HG03432 (cell line): Measurements from ENCODE around the gene EML1.

Experiments used
- ATAC-seq: cut with Tn5 transposase; IDR thresholded peaks from one replicate; pipeline ENCODE4 v1.9.1; 2021; ENCODE audit warnings: mild to moderate bottlenecking, moderate library complexity; ENCODE audit not compliant: unreplicated experiment

EML1 gene

DNA sequence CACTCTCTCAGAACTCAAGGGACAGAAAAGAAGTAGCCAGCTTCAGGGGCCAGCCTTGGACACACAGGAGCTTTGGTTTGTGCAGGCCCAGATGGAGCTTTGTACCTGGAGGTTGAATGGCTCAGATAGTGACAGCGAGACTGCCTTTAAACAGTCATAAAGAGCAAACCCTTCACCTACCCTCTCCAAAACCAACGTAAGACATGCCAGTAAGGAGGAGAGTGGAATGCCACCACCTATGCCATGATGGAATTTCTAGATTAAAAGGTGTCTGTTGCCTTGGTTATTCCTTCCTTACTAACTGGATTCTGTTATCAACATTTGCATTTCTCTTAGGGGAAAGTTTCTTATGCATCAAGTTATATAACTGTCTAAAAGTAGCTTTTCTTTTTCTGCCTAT lies 98.1 kb downstream of the EML1 start:
- no peak for ATAC-seq

- no peak for ATAC-seq
Measured at GRCh38 chr14:99891900-99892299, 98.7 kb downstream of the EML1 start.

DNA sequence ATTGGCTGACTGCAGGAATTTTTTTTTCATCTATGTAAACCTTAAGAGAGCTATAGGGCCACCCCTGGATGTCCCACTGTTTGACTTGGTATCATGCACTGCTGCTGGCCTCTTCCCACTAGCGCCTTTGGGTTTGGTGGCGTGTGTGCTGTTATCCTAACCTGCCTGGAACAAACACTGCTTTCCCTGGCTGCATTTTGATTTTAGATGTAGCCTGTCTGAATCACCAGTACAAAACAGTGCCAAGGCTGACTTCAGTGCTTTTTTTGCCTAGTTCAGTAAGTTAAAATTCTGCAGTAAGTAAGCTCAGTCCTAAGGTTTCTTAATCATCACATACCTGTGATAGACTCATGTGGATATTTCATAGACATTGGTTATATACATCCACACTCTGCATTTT lies 99.2 kb downstream of the EML1 start:
- ATAC-seq = no peak

DNA sequence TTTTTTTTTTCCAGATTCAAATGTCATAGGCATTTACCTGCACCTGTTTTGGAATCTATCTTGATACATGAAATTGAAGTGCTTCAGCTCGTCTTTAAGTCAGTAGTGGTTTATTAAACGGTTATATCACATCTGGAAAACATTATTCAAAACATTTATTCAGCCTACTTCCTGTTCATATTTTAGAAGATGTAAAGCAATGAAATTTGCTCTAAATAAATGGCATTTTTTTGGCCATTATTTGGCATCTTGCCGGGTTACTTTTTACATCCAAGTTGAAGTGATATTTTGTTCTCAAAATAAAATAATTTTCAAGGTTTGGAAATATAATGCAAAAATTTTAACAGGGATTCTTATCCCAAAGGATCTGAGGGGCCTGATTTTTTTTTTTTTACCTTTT lies 103.1 kb downstream of the EML1 start:
- ATAC-seq = no peak

- ATAC-seq = no peak
Measured at GRCh38 chr14:99899578-99900178, 106.5 kb downstream of the EML1 start.

DNA sequence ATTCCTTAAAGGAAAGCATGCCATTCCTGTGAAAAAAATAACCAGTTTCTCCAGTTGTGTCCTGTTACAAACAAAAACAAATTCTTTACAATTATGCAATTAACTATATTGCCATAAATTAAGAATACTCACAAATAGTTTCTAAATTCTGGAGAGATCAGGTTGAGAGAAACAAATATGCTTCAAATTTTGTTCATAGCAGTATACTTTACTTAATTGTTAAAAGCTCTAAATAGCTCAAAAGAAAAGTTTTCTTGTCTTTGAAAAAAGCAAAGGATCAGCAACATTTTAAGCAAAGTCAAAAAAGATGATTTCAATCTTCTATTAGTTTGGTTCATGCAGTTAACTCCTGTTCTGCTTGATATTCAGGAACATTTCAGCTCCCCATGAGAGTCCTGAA lies 109.7 kb downstream of the EML1 start:
- no peak for ATAC-seq

- no peak for ATAC-seq
Measured at GRCh38 chr14:99904506-99904905, 111.3 kb downstream of the EML1 start.

DNA sequence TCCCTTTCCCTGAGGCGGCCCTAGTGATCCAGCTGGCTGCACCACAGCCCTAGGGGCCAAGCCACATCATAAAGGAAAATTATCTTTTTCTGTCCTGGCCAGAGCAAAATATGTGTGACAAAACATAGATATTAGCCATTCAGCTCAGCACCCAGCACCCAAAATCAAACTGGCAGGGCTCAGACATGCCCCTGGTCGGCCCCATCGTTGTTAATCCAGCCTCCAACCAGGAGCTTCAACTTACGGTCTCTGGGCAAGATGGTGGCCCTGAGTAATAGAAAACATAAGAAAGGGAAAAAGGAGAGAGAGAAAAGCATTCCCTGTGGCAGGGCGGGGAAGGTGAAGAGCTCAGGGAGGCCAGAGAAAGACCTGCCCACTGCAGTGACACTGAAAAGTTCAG lies 111.9 kb downstream of the EML1 start:
- ATAC-seq = no peak

- ATAC-seq = no peak
Measured at GRCh38 chr14:99907761-99908652, 114.8 kb downstream of the EML1 start.

GRCh38 chr14:99908653-99909250 lies 115.5 kb downstream of the EML1 start:
- no peak for ATAC-seq

DNA sequence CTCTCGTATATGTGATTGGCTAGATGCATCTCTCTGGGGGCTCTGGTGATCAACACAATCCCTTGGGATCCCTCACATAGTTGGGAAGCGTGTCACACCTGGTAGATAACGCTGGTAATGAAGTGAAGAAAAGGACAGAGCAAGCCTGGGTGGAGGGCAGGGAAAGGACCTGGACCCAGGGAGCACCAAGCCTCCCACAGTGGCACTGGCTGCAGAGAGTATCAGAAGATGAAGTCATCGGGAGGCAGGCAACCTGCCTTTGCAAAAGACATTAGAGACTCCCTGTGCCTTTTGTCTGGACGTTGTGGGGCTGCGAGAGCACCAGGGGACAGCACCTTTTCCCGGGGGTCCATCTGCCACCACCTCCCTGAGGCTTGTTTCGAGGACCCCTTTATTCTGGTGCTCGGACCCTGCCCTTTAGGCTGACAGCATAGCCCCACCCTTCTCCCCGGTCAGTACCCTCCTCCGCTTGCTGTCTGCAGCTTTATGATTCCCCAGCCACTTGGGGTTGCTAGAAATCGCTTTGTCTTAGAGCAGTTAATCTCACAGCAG lies 116.4 kb downstream of the EML1 start:
- ATAC-seq = no peak

DNA sequence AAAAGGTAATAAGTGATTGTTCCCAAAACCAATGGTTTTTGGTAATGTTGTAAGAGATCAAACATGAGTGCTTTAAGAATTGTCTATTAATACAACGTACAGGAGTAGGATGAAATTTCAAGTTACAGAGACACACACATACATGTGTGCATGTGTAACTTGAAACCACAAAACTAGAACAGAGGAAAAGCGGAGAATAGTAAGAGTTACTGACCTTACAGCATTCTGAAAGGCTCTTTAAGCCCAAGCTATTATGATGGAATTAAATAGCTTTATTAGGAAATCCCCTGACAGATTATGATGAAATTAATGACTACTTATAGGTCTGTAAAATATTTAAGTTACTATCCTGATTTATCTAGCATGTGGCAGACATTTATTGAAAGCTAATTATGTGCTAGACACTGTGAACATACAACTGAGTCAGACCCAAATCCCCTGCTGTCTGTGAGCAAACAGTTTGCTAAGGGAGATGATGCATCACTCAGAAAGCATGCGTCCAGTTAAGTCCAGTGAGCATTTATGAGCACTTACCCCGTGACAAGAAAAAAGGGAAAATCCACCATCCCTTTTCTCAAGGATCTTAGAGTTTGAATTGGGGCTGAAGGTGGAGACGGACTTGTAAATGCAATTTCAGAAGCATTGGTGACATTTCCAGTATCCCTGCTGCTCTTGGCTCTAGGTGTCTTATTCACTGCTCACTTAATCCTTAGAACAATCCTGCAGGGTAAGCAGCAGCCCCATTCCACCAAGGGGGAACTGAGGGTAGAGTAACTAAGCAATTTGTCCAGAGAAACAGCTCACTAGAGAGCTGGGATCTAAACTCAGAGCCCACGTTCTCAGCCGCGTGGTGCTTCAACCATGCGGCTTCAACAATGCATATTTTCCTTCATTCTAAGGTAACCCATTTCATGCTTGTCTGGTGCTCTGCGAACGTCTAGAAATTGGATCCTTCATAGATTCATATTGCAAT lies 117.4 kb downstream of the EML1 start:
- ATAC-seq = no peak

DNA sequence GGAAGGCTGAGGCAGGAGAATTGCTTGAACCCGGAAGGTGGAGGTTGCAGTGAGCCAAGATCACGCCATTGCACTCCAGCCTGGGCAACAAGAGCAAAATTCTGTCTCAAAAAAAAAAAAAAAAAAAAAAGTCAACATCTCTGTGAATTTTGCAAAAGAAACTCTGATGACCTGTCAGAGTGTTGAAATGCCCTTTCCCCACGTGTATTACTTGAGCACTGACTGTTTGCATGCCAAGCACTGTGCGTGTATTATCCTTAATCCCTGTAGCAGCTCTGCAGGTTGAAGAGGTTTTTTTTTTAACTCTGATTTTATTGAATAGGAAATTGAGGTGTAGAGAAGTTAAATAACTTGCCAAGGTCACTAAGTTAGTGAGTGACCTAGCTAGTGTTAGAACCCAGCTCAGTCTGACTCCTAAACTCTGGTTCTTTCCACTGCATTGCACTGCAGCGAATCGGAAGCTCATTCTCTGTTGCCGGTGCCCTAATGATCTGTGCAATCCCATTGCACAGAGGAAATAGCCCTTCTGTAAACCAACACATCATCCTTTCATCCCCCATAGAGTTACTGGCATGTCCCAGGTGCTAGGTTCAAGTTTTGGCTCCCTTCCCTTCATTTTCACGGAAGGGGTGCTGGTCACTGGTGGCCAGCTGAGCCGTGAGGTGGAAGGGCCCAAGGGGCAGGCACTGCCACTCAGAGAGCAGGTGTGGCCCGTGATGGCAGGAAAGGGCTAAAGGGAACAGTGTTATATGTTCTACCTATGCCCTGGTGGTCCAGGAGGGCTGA lies 122.3 kb downstream of the EML1 start:
- no peak for ATAC-seq

DNA sequence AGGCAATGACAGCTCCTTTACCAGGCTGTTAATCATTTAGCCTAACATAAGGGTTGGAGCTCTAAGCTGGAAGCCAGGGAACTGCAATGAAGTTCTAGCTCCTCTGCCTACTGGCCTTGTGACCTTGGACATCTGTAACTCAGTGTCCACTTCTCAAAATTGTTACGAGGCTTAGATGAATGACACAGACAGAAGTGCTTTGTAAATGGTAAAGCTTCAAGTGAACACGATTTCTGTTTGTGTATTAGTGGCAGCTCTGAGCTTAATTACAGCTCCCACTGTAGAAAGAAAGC lies 122.8 kb downstream of the EML1 start:
- no peak for ATAC-seq

- no peak for ATAC-seq
Measured at GRCh38 chr14:99918781-99919180, 125.6 kb downstream of the EML1 start.

- no peak for ATAC-seq
Measured at GRCh38 chr14:99921425-99921824, 128.2 kb downstream of the EML1 start.

GRCh38 chr14:99924379-99924778 lies 131.2 kb downstream of the EML1 start:
- no peak for ATAC-seq

DNA sequence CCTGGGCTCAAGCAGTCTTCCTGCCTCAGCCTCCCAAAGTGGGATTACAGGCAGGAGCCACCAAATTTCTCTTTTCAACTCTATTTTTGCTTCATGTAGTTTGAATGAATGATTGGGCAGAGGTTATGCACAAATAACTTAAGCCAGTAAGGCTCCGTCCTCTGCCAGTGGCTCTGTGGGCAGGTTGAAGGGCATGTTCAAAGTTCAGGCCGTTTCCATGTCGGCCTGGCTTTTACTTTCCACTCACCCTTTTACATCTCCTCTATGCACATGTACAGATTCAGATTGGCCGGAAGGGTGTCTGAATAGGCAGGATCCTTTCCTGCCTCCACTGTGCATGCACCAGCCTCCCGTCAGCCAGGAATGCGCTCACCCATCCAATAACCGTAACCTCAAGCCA lies 132.3 kb downstream of the EML1 start:
- no peak for ATAC-seq

DNA sequence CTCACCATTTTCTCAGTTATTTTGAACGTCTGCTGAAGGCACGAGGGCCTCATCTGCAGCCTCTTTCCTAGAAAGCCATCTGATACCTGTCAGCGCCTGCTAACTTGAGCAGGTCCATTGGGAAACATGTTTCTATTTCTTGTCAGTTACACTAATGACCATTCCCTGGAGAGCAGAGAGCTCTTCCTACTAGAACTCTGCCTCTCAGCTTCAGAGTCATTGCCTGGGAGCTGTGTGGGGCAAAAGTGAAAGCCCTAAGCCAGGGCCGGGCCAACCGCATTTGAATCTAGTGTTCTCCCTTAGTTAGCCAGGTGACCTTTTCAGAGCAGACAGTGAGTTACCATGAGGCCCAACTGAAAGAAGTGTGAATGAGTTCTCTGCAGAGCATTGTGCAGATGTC lies 135.8 kb downstream of the EML1 start:
- no peak for ATAC-seq

GRCh38 chr14:99929601-99930000 lies 136.4 kb downstream of the EML1 start:
- no peak for ATAC-seq
